Tibial nerve (tissue), 4 donors: ENCODE data around the gene S100G.

Experiments
- CTCF ChIP-seq, 5 experiments: fragments of 200-600 bp in 3 of 5; fragments of 450-650 bp in 2 of 5; sonication (generic) in 3 of 5; IDR thresholded peaks; one replicate each; pipeline ENCODE4 v1.5.1; 2016 to 2019; ENCODE audit warnings: antibody characterized with exemption in 5 of 5, mild to moderate bottlenecking in 3 of 5, moderate library complexity in 2 of 5
- EP300 ChIP-seq, 2 donors: sonication (generic); formaldehyde crosslinking; IDR thresholded peaks; one replicate each; pipeline ENCODE4 v1.6.1; 2017; ENCODE audit warnings: antibody characterized with exemption in 2 of 2, mild to moderate bottlenecking in 1 of 2
- POLR2A ChIP-seq, 2 donors: fragments of 450-650 bp; IDR thresholded peaks; one replicate each; pipeline ENCODE4 v1.6.1; 2017; ENCODE audit warnings: antibody characterized with exemption in 2 of 2, mild to moderate bottlenecking in 2 of 2, moderate library complexity in 2 of 2

GRCh38 chrX:16653424-16653823 is 3.5 kb downstream of the S100G start:
- no peak for TF ChIP-seq CTCF (IDR thresholded peaks at IDR 0.05)
- no peak for TF ChIP-seq EP300 (IDR thresholded peaks at IDR 0.05)
- TF ChIP-seq POLR2A (IDR thresholded peaks at IDR 0.05) = no peak
